ENCODE data around the gene GALNS. TPM values are rescaled to one million over a fixed set of nuclear protein-coding genes. Genes with fewer than 3 reads are reported as not detected.

Gene GALNS
- total and polyA plus RNA-seq, 4 donors = 6.8 to 20.6 (median 10.8) TPM

- TF ChIP-seq, protein P1, sequence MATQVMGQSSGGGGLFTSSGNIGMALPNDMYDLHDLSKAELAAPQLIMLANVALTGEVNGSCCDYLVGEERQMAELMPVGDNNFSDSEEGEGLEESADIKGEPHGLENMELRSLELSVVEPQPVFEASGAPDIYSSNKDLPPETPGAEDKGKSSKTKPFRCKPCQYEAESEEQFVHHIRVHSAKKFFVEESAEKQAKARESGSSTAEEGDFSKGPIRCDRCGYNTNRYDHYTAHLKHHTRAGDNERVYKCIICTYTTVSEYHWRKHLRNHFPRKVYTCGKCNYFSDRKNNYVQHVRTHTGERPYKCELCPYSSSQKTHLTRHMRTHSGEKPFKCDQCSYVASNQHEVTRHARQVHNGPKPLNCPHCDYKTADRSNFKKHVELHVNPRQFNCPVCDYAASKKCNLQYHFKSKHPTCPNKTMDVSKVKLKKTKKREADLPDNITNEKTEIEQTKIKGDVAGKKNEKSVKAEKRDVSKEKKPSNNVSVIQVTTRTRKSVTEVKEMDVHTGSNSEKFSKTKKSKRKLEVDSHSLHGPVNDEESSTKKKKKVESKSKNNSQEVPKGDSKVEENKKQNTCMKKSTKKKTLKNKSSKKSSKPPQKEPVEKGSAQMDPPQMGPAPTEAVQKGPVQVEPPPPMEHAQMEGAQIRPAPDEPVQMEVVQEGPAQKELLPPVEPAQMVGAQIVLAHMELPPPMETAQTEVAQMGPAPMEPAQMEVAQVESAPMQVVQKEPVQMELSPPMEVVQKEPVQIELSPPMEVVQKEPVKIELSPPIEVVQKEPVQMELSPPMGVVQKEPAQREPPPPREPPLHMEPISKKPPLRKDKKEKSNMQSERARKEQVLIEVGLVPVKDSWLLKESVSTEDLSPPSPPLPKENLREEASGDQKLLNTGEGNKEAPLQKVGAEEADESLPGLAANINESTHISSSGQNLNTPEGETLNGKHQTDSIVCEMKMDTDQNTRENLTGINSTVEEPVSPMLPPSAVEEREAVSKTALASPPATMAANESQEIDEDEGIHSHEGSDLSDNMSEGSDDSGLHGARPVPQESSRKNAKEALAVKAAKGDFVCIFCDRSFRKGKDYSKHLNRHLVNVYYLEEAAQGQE (IDR thresholded peaks at IDR 0.05) = no peak
- TF ChIP-seq NR2F2 (IDR thresholded peaks at IDR 0.05) (no peak), TAF1 (conservative IDR thresholded peaks at IDR 0.05) (no peak)
Measured at GRCh38 chr16:88770461-88771293, 86.1 kb downstream of the GALNS start (continued).

- Histone ChIP-seq H3K27me3 (ENCODE audit: control insufficient read depth in 4 of 4, insufficient read depth in 4 of 4, low read length in 3 of 4) (no peaks in the 10 kb centered on the region), H3K4me1 (ENCODE audit: control insufficient read depth in 4 of 4, insufficient read depth in 4 of 4, low read length in 3 of 4) (peaks cover 13 to 50% (median 26%) of the 10 kb centered on the region in 4 donors), H3K27ac (ENCODE audit: low read depth in 1 of 2, low read length in 2 of 2) (no peak overlapping the region), H3K9me3 (ENCODE audit: control insufficient read depth in 4 of 4, low read length in 3 of 4) (no peaks in the 10 kb centered on the region), H3K36me3 (ENCODE audit: control insufficient read depth in 4 of 4, insufficient read depth in 3 of 4, low read depth in 1 of 4, low read length in 3 of 4) (no peaks in the 10 kb centered on the region), H3K4me3 (ENCODE audit: low read depth in 1 of 3, low read length in 3 of 3) (no peak overlapping the region), H3K9ac (ENCODE audit: low read depth in 1 of 2, low read length in 2 of 2) (no peak overlapping the region)
- peak; percentile 86 for DNase-seq (ENCODE audit: low spot score)
- 69% methylated on average over 30 of the region's 30 CpGs for WGBS
- no peak for TF ChIP-seq YY1 (IDR thresholded peaks at IDR 0.05)
- TF ChIP-seq TAF1 (conservative IDR thresholded peaks at IDR 0.05) = no peak
- TF ChIP-seq NR2F2 (IDR thresholded peaks at IDR 0.05) = no peak
- no peak for TF ChIP-seq FOXA1 (IDR thresholded peaks at IDR 0.05)
- TF ChIP-seq, protein P2, sequence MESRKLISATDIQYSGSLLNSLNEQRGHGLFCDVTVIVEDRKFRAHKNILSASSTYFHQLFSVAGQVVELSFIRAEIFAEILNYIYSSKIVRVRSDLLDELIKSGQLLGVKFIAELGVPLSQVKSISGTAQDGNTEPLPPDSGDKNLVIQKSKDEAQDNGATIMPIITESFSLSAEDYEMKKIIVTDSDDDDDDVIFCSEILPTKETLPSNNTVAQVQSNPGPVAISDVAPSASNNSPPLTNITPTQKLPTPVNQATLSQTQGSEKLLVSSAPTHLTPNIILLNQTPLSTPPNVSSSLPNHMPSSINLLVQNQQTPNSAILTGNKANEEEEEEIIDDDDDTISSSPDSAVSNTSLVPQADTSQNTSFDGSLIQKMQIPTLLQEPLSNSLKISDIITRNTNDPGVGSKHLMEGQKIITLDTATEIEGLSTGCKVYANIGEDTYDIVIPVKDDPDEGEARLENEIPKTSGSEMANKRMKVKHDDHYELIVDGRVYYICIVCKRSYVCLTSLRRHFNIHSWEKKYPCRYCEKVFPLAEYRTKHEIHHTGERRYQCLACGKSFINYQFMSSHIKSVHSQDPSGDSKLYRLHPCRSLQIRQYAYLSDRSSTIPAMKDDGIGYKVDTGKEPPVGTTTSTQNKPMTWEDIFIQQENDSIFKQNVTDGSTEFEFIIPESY (IDR thresholded peaks at IDR 0.05) = no peak
- TF ChIP-seq HNF4G (IDR thresholded peaks at IDR 0.05) = no peak
- TF ChIP-seq SP1 (IDR thresholded peaks at IDR 0.05) = no peak
- no peak for TF ChIP-seq JUND (IDR thresholded peaks at IDR 0.05)
- TF ChIP-seq CTCF (IDR thresholded peaks at IDR 0.05; ENCODE audit: low read depth, low read length, missing input control) = no peak
- TF ChIP-seq ATF3 (IDR thresholded peaks at IDR 0.05) = no peak
- TF ChIP-seq, protein P3, sequence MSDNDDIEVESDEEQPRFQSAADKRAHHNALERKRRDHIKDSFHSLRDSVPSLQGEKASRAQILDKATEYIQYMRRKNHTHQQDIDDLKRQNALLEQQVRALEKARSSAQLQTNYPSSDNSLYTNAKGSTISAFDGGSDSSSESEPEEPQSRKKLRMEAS (IDR thresholded peaks at IDR 0.05) = no peak
- no peak for TF ChIP-seq GABPA (IDR thresholded peaks at IDR 0.05 in 1 of 2, conservative IDR thresholded peaks at IDR 0.05 in 1 of 2)
- no peak for TF ChIP-seq EGR1 (IDR thresholded peaks at IDR 0.05; ENCODE audit: low read depth in 2 of 2)
- no peak for TF ChIP-seq HNF4A (conservative IDR thresholded peaks at IDR 0.05)
- TF ChIP-seq, protein P1 (IDR thresholded peaks at IDR 0.05) = no peak
- TF ChIP-seq FOXA2 (IDR thresholded peaks at IDR 0.05) = no peak
- no peak for TF ChIP-seq RXRA (IDR thresholded peaks at IDR 0.05)
- no peak for TF ChIP-seq RAD21 (IDR thresholded peaks at IDR 0.05)
Measured at GRCh38 chr16:88769617-88770460, 86.9 kb downstream of the GALNS start.
